Measurements from ENCODE around the gene TBXAS1. TPM values are rescaled to one million over a fixed set of nuclear protein-coding genes. Genes with fewer than 3 reads are reported as not detected.

TBXAS1 gene
- total and polyA plus RNA-seq, 2 donors (not counting 3 experiments of a cell fraction or from before 2014, with no cell fraction given): 2.1 to 4.3 TPM

DNA sequence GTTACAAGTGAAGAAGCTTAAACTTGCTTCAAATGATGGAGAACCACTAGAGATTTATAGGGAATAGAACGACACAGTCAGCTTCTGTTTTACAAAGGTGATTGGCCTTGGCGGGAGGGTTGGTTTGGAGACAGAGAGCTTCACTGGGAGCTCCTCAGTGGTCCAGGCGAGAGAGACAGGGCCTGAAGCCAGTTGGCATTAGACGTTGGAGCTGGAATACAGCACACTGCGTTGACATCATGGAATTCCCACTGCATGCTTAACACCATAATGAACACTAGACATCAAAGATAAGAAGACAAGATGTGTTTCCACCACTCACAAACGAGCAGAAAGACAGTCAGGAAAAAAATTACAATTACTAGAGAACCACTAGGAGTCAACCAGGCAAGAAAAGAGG is 67.8 kb downstream of the TBXAS1 start:
- Histone ChIP-seq H3K9me3 (replicated peaks; ENCODE audit: control insufficient read depth, insufficient read depth, low read length) (no peaks in the 10 kb centered on the region), H3K4me2 (ENCODE audit: insufficient read depth, low read length) (no peak overlapping the region), H4K20me1 (replicated peaks; ENCODE audit: control insufficient read depth, extremely low read depth, insufficient read depth, low read length) (no peaks in the 10 kb centered on the region), H3K4me1 (ENCODE audit: control insufficient read depth, extremely low read depth, insufficient read depth, low read length) (no peaks in the 10 kb centered on the region), H2AFZ (ENCODE audit: low read depth, low read length) (no peak overlapping the region), H3K36me3 (ENCODE audit: control insufficient read depth in 2 of 2, extremely low read depth in 1 of 2, insufficient read depth in 2 of 2, low read length in 2 of 2) (no peaks in the 10 kb centered on the region), H3K9me1 (replicated peaks; ENCODE audit: control insufficient read depth, extremely low read depth, insufficient read depth, low read length) (no peaks in the 10 kb centered on the region), H3K9ac (replicated peaks; ENCODE audit: extremely low read depth, insufficient read depth, low read length) (no peak overlapping the region), H3K27me3 (ENCODE audit: control insufficient read depth in 2 of 2, insufficient read depth in 2 of 2, low read length in 2 of 2) (peaks cover 3 to 7% of the 10 kb centered on the region in 2 experiments), H3K4me3 (replicated peaks in 1 of 3; ENCODE audit: insufficient read depth in 1 of 3, low read depth in 1 of 3, low read length in 3 of 3) (no peak overlapping the region), H3K27ac (ENCODE audit: insufficient read depth, low read depth, low read length) (no peak overlapping the region), H3K79me2 (ENCODE audit: control insufficient read depth, insufficient read depth, low read length) (no peaks in the 10 kb centered on the region)
- dilution Hi-C loops (cut with MboI; ENCODE audit: extremely low pct_ligation_motif_present, low sequenced_read_pairs): no loop called here
- ChIA-PET POLR2A (no interaction called here), CTCF (interaction anchor here (1.4 kb wide), 1 partner anchor 251 kb away, joined by 3 read pairs; no protein-coding TSS in a partner anchor)
- FAIRE-seq (no peak), DNase-seq (ENCODE audit: low read depth, low spot score) (no peak)
- TF ChIP-seq GATA2 (IDR thresholded peaks at IDR 0.05; ENCODE audit: insufficient read depth, insufficient read length, low read depth, low read length) (no peak), MYC (IDR thresholded peaks at IDR 0.05; ENCODE audit: low read depth, low read length) (no peak), FOS (IDR thresholded peaks at IDR 0.05; ENCODE audit: borderline replicate concordance, insufficient read depth, low read length) (no peak), POLR2A (IDR thresholded peaks at IDR 0.05; ENCODE audit: low read depth, low read length) (no peak), POLR2AphosphoS5 (IDR thresholded peaks at IDR 0.05; ENCODE audit: insufficient read depth, low read depth, low read length) (no peak), JUN (IDR thresholded peaks at IDR 0.05; ENCODE audit: borderline replicate concordance, insufficient read depth, insufficient read length, low read depth) (no peak), EZH2 (IDR thresholded peaks at IDR 0.05; ENCODE audit: borderline replicate concordance, low read depth, low read length, severe bottlenecking) (no peak)
- TF ChIP-seq, protein P1, sequence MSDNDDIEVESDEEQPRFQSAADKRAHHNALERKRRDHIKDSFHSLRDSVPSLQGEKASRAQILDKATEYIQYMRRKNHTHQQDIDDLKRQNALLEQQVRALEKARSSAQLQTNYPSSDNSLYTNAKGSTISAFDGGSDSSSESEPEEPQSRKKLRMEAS (IDR thresholded peaks at IDR 0.05; ENCODE audit: insufficient read depth, insufficient read length): no peak
- TF ChIP-seq, protein P2, sequence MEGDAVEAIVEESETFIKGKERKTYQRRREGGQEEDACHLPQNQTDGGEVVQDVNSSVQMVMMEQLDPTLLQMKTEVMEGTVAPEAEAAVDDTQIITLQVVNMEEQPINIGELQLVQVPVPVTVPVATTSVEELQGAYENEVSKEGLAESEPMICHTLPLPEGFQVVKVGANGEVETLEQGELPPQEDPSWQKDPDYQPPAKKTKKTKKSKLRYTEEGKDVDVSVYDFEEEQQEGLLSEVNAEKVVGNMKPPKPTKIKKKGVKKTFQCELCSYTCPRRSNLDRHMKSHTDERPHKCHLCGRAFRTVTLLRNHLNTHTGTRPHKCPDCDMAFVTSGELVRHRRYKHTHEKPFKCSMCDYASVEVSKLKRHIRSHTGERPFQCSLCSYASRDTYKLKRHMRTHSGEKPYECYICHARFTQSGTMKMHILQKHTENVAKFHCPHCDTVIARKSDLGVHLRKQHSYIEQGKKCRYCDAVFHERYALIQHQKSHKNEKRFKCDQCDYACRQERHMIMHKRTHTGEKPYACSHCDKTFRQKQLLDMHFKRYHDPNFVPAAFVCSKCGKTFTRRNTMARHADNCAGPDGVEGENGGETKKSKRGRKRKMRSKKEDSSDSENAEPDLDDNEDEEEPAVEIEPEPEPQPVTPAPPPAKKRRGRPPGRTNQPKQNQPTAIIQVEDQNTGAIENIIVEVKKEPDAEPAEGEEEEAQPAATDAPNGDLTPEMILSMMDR (IDR thresholded peaks at IDR 0.05; ENCODE audit: extremely low read depth in 1 of 2, insufficient read depth in 1 of 2, low read depth in 1 of 2, low read length in 2 of 2): no peak
- intact Hi-C loops (cut with micrococcal nuclease): no loop called here
- BruUV-seq (replicated peaks): no TSS peak
